ENCODE measurements around the gene HLA-F.
A peak's percentile ranks its signal among the peaks of the same experiment; 100 is the strongest.

DNA sequence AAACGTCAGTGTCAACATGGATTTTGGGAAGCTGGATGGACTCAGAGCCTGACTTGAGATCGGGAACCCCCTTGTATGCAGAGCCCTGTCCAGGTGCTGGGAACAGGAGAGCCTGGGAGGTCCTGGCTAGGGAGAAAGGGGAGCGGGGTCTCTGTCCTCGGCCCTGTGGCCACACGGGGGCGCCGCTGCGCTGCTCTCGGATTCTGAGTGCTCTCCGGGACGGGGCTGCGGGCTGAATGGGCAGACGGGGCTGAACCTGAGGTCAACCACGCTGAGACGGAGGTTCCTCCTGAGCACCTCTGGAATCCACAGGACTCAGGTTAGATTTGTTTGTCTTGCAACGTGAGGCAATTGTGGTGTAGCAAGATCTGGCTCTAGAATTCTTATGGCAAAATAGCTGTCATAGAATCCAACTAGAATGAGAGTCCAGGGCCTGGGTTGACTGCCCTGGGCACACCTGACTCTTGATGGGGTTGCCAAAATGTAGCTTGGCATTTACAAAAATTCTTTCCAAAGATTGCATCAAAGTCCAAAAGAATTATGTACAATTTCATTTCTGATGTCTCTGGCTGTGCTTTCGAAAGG lies 20.6 kb upstream of the HLA-F start:
- TF ChIP-seq, protein P1, sequence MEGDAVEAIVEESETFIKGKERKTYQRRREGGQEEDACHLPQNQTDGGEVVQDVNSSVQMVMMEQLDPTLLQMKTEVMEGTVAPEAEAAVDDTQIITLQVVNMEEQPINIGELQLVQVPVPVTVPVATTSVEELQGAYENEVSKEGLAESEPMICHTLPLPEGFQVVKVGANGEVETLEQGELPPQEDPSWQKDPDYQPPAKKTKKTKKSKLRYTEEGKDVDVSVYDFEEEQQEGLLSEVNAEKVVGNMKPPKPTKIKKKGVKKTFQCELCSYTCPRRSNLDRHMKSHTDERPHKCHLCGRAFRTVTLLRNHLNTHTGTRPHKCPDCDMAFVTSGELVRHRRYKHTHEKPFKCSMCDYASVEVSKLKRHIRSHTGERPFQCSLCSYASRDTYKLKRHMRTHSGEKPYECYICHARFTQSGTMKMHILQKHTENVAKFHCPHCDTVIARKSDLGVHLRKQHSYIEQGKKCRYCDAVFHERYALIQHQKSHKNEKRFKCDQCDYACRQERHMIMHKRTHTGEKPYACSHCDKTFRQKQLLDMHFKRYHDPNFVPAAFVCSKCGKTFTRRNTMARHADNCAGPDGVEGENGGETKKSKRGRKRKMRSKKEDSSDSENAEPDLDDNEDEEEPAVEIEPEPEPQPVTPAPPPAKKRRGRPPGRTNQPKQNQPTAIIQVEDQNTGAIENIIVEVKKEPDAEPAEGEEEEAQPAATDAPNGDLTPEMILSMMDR (IDR thresholded peaks at IDR 0.05) = peak; percentile 18 to 38 (median 28)
- TF ChIP-seq POLR2A (IDR thresholded peaks at IDR 0.05) = no peak

Data from right lobe of liver (tissue), 4 donors.